ES-I3 (cell line): ENCODE measurements around the gene THSD7B.
"Not testable (repeated sequence)": the region's sequence is repeated elsewhere in the genome, so short reads cannot be mapped to it uniquely, and the experiment has no call there.

Source experiments
- H3K36me3 ChIP-seq: 2 replicates; pipeline ENCODE4 v1.6.1; 2013; ENCODE audit warnings: mild to moderate bottlenecking, low read length, control low read depth, moderate library complexity; ENCODE audit not compliant: insufficient read depth
- H3K4me1 ChIP-seq: 2 replicates; pipeline ENCODE4 v1.6.1; 2013; ENCODE audit warnings: mild to moderate bottlenecking, control low read depth, low read length; ENCODE audit not compliant: insufficient read depth
- H3K9ac ChIP-seq: 2 replicates; pipeline ENCODE4 v1.6.1; 2013; ENCODE audit warnings: low read depth, mild to moderate bottlenecking, low read length, moderate library complexity
- H3K9me3 ChIP-seq: 2 replicates; pipeline ENCODE4 v1.6.1; 2013; ENCODE audit warnings: mild to moderate bottlenecking, low read length, moderate library complexity; ENCODE audit not compliant: control insufficient read depth, insufficient read depth

The THSD7B gene

DNA sequence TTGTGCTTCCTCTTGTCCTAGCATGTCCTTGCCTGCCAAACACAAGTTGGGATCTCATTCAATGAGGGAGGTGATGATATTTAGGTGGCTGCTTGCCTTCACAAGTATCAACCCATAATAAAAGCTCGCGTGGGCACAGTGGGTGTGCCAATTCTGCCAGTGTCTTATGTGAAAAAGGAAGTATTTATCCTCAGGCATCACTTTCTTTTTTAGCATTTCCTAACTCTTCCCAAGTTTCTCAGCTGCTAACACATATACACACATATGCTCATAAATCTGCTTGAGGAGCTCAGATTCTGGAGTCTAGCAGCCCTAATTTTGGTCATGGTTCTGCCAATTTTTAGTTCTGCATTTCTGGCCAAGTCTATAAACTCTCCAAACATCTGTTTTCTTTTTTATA is 879.4 kb downstream of the THSD7B start:
- Histone ChIP-seq H3K9me3 (no peaks in the 10 kb centered on the region), H3K36me3 (no peaks in the 10 kb centered on the region), H3K4me1 (no peaks in the 10 kb centered on the region), H3K9ac (no peak overlapping the region)

DNA sequence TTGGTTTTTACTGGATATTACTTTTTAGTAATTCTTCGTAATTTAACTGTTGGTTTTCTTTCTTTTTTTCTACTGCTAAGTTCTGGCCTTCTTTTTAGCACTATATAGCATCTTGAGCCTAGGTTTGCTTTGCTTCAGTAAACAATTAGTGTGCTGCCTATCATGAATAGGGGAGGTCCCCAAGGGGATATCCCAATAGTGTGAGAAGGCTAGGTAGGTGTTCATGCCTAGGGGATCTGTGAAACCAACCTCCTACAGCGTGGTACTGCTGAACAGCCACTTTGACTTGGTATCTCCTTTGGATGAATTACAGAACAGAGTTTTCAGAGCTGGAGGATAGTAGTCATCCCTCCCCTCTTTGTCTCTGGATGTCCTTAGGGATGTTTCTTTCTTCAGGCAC is 888.7 kb downstream of the THSD7B start:
- Histone ChIP-seq H3K9ac (no peak overlapping the region), H3K36me3 (no peaks in the 10 kb centered on the region), H3K4me1 (no peaks in the 10 kb centered on the region), H3K9me3 (no peaks in the 10 kb centered on the region; the same call in 1 of the 2 replicates)

DNA sequence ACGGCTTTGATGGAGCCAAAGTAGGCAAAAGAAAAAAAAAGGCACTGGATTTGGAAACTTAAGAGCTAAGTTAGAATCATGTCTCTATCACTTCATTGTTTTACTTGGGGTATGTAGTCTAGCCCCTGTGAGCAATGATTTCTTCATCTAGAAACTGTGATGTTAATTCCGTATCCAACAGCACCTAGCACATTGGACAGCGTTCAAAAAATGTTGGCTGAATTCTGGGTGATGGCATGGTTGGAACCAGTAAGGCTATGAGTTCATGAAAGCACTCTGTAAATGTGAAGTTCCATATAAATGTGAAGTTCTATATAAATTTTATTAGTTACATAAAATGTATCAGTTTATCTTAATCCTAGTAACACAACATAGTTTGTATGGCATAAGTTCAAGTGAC is 890.5 kb downstream of the THSD7B start:
- no peaks in the 10 kb centered on the region for H3K4me1 ChIP-seq
- no peaks in the 10 kb centered on the region for H3K36me3 ChIP-seq
- no peaks in the 10 kb centered on the region; the same call in 1 of the 2 replicates for H3K9me3 ChIP-seq
- no peak overlapping the region for H3K9ac ChIP-seq

DNA sequence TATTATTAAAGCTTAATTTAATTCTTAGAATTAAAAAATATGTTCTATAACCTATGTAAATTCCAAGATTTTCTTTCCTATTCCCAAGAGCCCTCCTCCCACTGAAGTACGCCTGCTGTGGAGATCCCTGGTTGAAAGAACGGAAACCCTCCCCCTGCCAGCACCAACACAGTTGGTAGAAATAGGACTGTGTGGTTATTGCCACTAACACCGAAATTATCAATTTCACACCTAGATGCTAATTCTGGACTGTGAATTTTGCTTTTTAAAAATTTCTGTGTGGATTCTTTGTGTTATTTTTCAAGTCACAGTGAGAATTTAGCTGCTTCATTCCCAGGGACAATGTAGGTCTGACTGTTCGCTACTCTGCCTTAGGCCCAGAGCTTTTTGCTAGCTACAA is 893.1 kb downstream of the THSD7B start:
- H3K9me3 ChIP-seq, result no peaks in the 10 kb centered on the region
- no peaks in the 10 kb centered on the region for H3K36me3 ChIP-seq
- H3K4me1 ChIP-seq, result no peaks in the 10 kb centered on the region
- H3K9ac ChIP-seq, result no peak overlapping the region

DNA sequence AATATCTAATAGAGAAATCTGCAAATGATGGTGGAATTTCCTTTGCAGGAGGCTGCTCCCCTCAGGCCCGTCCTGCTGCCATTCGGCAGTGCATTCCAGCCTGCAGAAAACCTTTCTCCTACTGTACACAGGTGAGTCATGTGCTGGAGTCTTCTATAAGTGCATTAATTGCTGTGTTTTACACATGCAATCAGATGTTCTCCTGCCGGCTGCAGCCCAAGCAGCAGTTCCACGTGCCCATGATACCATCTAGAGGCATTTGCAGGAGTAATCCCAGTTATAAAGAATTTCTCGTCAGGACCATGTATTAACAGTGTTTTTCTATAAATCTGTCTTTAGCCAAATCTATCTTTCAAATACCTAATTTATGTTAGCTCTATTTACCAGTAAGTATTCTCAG is 894.3 kb downstream of the THSD7B start:
- no peak overlapping the region for H3K9ac ChIP-seq
- no peaks in the 10 kb centered on the region for H3K9me3 ChIP-seq
- no peaks in the 10 kb centered on the region for H3K36me3 ChIP-seq
- no peaks in the 10 kb centered on the region for H3K4me1 ChIP-seq

DNA sequence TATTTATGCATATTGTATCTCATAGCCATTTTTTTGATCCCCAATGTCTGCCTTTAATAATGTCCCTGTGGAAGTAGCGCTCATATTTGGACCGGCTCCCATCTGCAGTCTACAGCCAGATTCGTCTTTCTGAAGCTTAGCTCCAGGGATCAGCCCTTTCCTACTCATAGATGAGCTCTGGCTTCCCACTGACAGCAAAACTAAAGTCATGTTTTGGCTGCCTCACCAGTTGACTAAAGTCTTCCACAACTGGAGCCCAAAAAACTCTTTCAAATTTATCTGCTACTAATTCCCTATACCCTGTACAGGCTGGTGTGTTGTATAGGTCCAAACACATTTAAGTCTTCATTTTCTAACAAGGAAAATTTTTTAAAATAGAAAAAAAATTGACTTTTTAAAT is 904.8 kb downstream of the THSD7B start:
- H3K9ac ChIP-seq, result no peak overlapping the region
- no peaks in the 10 kb centered on the region for H3K4me1 ChIP-seq
- no peaks in the 10 kb centered on the region for H3K9me3 ChIP-seq
- H3K36me3 ChIP-seq, result no peaks in the 10 kb centered on the region

DNA sequence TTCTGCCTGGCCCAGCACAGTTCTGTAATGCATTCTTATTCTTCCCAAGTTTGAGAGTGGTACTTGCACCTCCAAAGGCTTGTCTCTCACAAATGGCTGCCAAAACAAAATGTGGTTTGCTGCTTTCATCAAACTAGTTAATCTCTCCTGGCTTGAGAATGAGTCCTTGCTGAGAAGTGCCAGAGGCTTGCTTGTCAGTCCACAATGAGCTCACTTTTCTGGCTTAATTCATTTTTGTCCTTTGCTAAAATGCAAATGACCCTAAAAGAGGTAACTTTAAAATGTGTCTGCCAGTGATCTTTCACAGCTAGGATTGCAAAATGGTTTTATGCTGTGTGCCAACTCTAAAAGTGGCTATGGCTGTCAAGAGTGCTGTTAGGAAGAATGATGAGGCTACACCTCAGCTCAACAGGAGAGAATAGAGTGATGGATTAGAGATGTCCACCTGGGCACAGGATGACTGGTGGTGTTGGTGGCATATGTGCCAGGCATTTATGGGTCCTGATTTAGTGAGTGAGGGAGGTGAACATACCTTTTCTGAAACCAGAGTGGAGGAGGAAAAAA is 907.7 kb downstream of the THSD7B start:
- Histone ChIP-seq H3K36me3 (no peaks in the 10 kb centered on the region), H3K4me1 (no peaks in the 10 kb centered on the region), H3K9ac (no peak overlapping the region), H3K9me3 (no peaks in the 10 kb centered on the region)

DNA sequence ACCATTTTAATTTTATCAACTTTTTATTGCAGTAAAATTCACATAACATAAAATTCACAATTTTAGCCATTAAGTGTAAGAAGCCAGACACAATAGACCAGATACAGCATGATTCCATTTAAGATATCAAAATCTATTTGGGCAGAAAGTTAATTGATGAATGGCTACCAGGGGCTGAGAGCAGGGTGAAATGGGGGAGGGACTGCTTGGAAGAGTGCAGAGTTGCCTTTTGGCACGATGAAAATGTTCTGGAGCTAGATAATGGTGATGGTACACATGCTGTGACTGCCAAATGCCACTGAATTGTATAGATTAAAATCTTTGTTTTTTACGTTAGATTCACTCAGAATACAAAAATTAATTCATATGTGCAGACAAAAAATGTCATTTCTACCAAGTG is 909.6 kb downstream of the THSD7B start:
- Histone ChIP-seq H3K9ac (no peak overlapping the region), H3K36me3 (no peaks in the 10 kb centered on the region), H3K9me3 (no peaks in the 10 kb centered on the region), H3K4me1 (no peaks in the 10 kb centered on the region)

DNA sequence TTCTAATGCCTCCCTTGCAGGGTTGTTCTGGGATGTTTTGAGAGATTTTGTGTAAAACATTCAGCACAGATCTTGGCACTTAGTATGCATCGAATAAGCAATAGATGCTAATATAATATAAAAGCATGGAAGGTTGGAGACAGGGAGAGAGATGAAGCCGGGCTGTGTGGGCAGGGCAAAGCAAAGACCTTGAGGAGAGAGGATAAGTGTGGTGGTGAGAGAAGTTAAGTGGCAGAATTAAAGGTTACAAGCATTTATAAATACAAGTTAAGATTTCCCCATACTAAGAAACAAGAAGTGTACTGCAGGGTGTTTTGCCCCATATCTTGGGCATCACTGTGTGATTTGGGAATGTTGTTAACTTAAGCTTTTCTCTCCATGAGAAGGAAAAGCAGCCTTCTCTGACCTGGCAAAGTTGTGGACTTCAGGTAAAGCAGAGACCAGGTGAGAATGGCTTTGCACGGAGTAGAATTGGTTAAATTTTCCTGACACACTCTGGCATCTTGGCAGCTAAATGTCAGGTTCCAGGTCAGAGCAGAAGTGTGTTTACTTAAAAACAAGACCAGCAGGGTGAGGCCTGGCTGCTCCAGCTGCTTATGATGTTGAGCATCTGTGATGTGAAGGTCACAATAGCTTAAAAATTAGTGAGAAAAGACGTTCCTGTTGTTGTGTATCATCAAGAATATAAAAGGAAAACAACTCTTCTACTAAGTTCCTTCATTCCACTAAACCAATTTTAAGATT is 910.4 kb downstream of the THSD7B start:
- Histone ChIP-seq H3K9ac (no peak overlapping the region), H3K9me3 (no peaks in the 10 kb centered on the region), H3K36me3 (no peaks in the 10 kb centered on the region), H3K4me1 (no peaks in the 10 kb centered on the region)

DNA sequence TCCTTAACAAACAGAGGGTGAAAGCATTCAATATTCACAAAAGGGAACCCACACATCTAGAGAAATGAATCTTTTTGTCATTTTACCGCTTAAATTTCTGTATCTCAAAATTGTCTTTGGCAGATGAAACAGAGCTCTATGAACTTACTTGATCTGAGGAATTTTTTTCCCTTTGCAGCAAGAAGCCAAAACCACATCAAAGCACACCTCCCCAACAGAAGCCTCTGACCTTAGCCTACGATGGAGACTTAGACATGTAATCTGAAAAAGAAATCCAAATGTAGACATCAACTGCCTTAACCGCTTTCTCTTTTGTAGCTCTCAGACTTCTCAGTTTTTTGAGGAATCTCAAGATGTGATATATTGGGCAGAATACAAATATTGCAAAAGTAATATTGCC is 911.0 kb downstream of the THSD7B start:
- Histone ChIP-seq H3K4me1 (no peaks in the 10 kb centered on the region), H3K9ac (no peak overlapping the region), H3K36me3 (no peaks in the 10 kb centered on the region), H3K9me3 (no peaks in the 10 kb centered on the region)

DNA sequence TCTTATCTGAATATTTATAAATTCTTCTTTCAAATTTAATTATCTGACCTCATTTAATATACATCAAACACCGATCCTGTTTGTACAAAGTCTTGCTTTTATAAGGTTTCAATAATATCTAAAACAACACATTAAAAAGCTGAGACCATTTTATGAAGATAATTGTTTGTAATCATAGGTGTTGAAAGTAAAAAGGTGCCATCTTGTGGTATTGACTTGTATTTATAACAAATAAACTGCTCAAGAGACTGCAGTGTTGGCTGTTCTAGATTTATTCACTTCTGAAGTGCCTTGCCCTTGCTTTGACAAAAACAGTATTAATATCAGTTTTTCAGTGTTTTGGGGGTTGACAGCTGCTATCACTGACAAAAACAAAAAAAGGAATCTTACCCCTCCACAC is 912.1 kb downstream of the THSD7B start:
- H3K9ac ChIP-seq, result no peak overlapping the region
- H3K4me1 ChIP-seq, result no peaks in the 10 kb centered on the region
- H3K36me3 ChIP-seq, result no peaks in the 10 kb centered on the region
- no peaks in the 10 kb centered on the region for H3K9me3 ChIP-seq

DNA sequence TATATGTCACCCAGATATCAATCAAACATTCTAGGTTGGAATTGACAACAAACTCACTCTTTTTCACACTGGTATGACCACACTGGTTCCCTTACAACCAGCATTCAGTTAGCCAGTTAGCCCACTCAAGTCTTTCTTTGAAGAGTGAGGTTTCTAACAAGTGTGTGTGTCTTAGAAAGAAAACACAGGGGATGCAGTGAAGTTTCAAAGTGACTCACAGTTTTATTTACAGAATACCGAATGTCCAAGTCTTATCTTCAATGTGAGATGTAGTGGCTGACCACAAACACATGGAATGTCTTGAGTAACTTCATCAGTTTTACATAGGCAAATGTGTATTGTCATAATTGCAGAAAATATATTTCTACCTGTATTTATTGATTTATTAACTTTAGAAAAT is 924.2 kb downstream of the THSD7B start:
- no peak overlapping the region for H3K9ac ChIP-seq
- no peaks in the 10 kb centered on the region; the same call in 1 of the 2 replicates for H3K9me3 ChIP-seq
- H3K36me3 ChIP-seq, result no peaks in the 10 kb centered on the region
- H3K4me1 ChIP-seq, result no peaks in the 10 kb centered on the region

DNA sequence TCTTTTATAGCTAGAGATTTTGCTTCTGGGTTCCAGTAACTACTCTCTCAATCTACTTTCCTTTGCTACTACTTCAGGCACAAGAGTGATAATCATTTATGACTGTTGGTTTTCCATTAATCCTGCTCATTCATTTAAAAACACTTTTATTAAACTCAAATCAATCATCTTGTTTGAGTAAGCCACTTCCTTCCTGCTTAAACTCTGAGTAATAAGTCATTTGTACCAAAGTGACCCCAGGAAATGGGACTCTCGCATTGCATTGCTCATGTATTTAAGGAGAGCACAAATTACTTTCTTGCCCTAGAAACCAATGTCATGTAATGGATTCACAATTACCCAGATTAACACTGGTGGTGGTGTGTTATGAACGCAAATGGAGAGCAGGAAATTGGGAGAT is 928.2 kb downstream of the THSD7B start:
- Histone ChIP-seq H3K36me3 (no peaks in the 10 kb centered on the region), H3K9me3 (no peaks in the 10 kb centered on the region; the same call in 1 of the 2 replicates), H3K4me1 (no peaks in the 10 kb centered on the region), H3K9ac (no peak overlapping the region)

DNA sequence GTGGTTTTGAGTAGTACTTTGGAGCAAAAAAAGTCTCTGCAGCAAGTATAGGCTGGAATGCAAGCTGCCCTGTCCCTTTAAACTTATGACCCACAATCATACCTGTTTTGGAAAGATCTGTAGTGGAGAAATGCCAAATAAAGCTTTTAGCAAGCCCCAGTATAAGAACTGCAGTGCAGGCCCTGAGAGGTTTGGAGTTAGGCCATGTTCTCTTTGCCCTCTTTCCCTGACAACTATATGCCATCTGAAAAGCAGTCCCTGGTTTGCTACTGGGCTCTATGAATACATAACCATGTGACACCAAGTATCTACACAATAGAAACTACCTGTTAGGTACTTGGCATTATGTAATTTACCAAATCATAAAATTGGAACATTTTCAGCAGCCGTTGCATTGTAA is 931.6 kb downstream of the THSD7B start:
- Histone ChIP-seq H3K4me1 (no peaks in the 10 kb centered on the region), H3K9me3 (no peaks in the 10 kb centered on the region; the same call in 1 of the 2 replicates), H3K36me3 (no peaks in the 10 kb centered on the region), H3K9ac (no peak overlapping the region)

DNA sequence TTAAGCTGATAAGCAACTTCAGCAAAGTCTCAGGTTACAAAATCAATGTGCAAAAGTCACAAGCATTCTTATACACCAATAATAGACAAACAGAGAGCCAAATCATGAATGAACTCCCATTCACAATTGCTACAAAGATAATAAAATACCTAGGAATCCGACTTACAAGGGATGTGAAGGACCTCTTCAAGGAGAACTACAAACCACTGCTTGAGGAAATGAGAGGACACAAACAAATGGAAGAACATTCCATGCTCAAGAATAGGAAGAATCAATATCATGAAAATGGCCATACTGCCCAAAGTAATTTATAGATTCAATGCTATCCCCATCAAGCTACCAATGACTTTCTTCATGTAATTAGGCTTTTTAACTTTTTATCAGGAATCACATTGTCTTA is 934.9 kb downstream of the THSD7B start:
- H3K9me3 ChIP-seq, H3K36me3 ChIP-seq, H3K9ac ChIP-seq, H3K4me1 ChIP-seq: not testable (repeated sequence)
